Nephron progenitor cell (in vitro differentiated cells): ENCODE data around the gene REV1.

Experiments
- DNase-seq: peaks from one replicate; pipeline ENCODE4 v3.0.0; 2021
- H3K27ac Mint-ChIP-seq: 2 replicates; pipeline ENCODE4 v1.8.0; 2021; ENCODE audit warnings: mild to moderate bottlenecking, moderate library complexity, mixed read lengths
- H3K27me3 Mint-ChIP-seq: 2 replicates; pipeline ENCODE4 v1.8.0; 2021; ENCODE audit warnings: mild to moderate bottlenecking, low read depth, mixed read lengths; ENCODE audit not compliant: poor library complexity
- H3K36me3 Mint-ChIP-seq: 2 replicates; pipeline ENCODE4 v1.8.0; 2021; ENCODE audit warnings: low read depth, mixed read lengths
- H3K4me1 Mint-ChIP-seq: 2 replicates; pipeline ENCODE4 v1.8.0; 2021; ENCODE audit warnings: mixed read lengths
- H3K4me3 Mint-ChIP-seq: 2 replicates; pipeline ENCODE4 v1.8.0; 2021; ENCODE audit warnings: mild to moderate bottlenecking, moderate library complexity, mixed read lengths
- H3K9me3 Mint-ChIP-seq: 2 replicates; pipeline ENCODE4 v1.8.0; 2021; ENCODE audit warnings: mild to moderate bottlenecking, moderate library complexity, mixed read lengths
- CTCF ChIP-seq: fragments of 200-600 bp; sonication (generic); IDR thresholded peaks from 2 replicates; pipeline ENCODE4 v1.5.0; 2021; ENCODE audit warnings: antibody characterized with exemption

The REV1 gene

GRCh38 chr2:99404039-99404796, 85.6 kb downstream of the REV1 start:
- H3K4me3 Mint-ChIP-seq, result no peak overlapping the region

GRCh38 chr2:99403524-99403923, 86.3 kb downstream of the REV1 start:
- no peak for DNase-seq
- TF ChIP-seq CTCF, result peak; percentile 6
- no peak overlapping the region for H3K4me3 Mint-ChIP-seq
- peaks cover 12% of the 10 kb centered on the region for H3K4me1 Mint-ChIP-seq
- H3K27me3 Mint-ChIP-seq, result no peaks in the 10 kb centered on the region
- H3K36me3 Mint-ChIP-seq, result peaks cover 72% of the 10 kb centered on the region
- peak overlapping the region; percentile 57 for H3K27ac Mint-ChIP-seq
- H3K9me3 Mint-ChIP-seq, result no peaks in the 10 kb centered on the region

More at GRCh38 chr2:99404039-99404796, 85.6 kb downstream of the REV1 start:
- TF ChIP-seq CTCF, result no peak
- no peaks in the 10 kb centered on the region for H3K9me3 Mint-ChIP-seq
- H3K27ac Mint-ChIP-seq, result peak overlapping the region; percentile 53
- peaks cover 67% of the 10 kb centered on the region for H3K36me3 Mint-ChIP-seq
- peaks cover 12% of the 10 kb centered on the region for H3K4me1 Mint-ChIP-seq
- no peaks in the 10 kb centered on the region for H3K27me3 Mint-ChIP-seq
- DNase-seq, result no peak

DNA sequence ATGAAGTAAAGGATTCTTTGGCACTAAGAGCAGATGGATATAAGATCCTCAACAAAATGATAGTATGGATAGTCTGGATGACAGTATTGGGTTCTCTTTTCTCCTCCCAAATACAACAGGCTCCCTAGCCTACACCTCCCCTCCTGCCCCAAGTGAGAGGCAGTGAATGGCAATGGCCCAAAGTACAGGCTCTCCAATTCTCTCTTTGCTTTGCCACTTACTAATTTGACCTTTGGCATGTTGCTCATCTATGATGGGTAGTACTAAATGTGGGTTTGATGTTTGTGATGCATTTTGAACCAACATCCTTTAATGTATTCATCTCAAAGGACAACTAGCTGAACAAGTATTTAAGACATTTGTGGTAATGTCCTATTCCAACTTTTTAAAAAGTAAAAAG, 86.7 kb downstream of the REV1 start:
- TF ChIP-seq CTCF, result no peak
- no peak overlapping the region for H3K4me3 Mint-ChIP-seq
- H3K4me1 Mint-ChIP-seq, result peaks cover 12% of the 10 kb centered on the region
- no peaks in the 10 kb centered on the region for H3K9me3 Mint-ChIP-seq
- H3K27me3 Mint-ChIP-seq, result no peaks in the 10 kb centered on the region
- H3K27ac Mint-ChIP-seq, result peak overlapping the region; percentile 73
- no peak for DNase-seq
- H3K36me3 Mint-ChIP-seq, result peaks cover 75% of the 10 kb centered on the region

DNA sequence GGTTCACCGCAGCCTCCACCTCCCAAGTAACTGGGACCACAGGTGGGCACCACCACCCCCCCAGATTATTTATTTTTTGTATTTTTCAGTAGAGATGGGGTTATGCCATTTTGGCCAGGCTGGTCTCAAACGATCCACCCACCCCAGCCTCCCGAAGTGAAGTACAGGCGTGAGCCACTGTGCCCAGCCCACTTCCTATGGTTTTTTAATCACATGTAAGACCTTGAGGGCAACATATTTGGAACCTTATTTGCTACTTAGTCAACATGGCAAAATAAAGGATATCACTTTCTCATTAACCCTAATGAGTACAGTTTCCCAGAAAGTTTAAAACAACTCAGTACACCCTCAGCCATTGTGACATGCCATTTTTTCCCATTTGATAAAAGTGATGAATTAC, 88.0 kb downstream of the REV1 start:
- no peak for TF ChIP-seq CTCF
- Mint-ChIP-seq H3K27ac (no peak overlapping the region), H3K9me3 (no peaks in the 10 kb centered on the region), H3K4me1 (peaks cover 12% of the 10 kb centered on the region), H3K36me3 (peaks cover 77% of the 10 kb centered on the region), H3K27me3 (no peaks in the 10 kb centered on the region), H3K4me3 (no peak overlapping the region)
- no peak for DNase-seq

DNA sequence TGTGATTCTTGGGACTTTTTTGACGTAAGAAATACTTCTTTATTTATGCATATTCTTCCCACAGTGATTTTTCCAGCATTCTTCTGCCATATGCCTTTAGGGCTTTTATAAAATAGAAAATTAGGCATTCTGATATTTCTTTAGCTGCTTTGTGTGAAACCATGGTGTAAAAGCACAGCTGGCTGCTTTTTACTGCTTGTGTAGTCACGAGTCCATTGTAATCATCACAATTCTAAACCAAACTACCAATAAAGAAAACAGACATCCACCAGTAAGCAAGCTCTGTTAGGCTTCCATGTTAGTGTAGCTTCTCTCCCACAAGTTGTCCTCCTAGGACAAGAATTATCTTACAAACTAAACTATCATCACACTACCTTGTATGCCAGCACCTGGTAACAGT, 90.0 kb downstream of the REV1 start:
- Mint-ChIP-seq H3K27me3 (no peaks in the 10 kb centered on the region), H3K27ac (peak overlapping the region; percentile 92), H3K4me3 (no peak overlapping the region), H3K4me1 (peaks cover 17% of the 10 kb centered on the region), H3K9me3 (no peaks in the 10 kb centered on the region), H3K36me3 (peaks cover 81% of the 10 kb centered on the region)
- DNase-seq, result no peak
- no peak for TF ChIP-seq CTCF

DNA sequence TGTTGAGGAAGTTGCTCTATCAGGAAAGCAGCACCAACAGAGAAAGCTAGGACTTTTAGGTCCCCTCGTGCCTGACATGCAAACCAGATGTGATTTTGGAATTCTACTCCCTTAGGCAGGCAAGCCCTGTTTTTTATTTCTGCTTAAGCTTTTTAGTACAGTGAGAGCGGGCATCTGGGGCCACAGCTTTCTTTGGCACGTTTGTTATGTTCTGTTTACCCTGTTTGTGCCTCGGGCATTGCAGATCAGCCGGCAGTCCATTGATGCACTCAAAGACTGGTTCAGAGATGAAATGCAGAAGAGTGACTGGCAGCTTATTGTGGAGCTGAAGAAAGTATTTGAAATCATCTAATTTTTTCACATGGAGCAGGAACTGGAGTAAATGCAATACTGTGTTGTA, 90.8 kb downstream of the REV1 start:
- Mint-ChIP-seq H3K4me1 (peaks cover 11% of the 10 kb centered on the region), H3K27me3 (no peaks in the 10 kb centered on the region), H3K36me3 (peaks cover 76% of the 10 kb centered on the region), H3K4me3 (no peak overlapping the region), H3K9me3 (no peaks in the 10 kb centered on the region), H3K27ac (peak overlapping the region; percentile 92)
- no peak for DNase-seq
- TF ChIP-seq CTCF, result no peak
